GM21619 (cell line): ENCODE data around the gene SMKR1.
"Not testable (repeated sequence)": the region's sequence is repeated elsewhere in the genome, so short reads cannot be mapped to it uniquely, and the experiment has no call there.

Experiments used
- ATAC-seq: cut with Tn5 transposase; IDR thresholded peaks from one replicate; pipeline ENCODE4 v1.9.1; 2021; ENCODE audit not compliant: unreplicated experiment

Gene SMKR1

DNA sequence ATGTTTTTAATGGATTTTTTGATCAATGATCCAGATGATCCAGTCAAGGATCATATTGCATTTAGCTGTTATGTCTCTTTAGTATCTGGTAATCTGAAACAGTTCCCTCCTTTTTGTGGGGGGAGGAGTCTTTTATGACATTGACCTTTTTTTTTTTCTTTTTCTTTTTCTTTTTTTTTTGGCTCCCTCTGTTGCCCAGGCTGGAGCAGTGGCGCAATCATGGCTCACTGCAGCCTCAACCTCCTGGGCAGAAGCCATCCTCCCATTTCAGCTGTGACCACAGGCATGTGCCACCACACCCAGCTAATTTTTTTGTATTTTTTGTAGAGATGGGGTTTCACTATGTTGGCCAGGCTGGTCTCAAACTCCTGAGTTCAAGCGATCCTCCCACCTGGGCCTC lies 22.1 kb downstream of the SMKR1 start:
- ATAC-seq: not testable (repeated sequence)

DNA sequence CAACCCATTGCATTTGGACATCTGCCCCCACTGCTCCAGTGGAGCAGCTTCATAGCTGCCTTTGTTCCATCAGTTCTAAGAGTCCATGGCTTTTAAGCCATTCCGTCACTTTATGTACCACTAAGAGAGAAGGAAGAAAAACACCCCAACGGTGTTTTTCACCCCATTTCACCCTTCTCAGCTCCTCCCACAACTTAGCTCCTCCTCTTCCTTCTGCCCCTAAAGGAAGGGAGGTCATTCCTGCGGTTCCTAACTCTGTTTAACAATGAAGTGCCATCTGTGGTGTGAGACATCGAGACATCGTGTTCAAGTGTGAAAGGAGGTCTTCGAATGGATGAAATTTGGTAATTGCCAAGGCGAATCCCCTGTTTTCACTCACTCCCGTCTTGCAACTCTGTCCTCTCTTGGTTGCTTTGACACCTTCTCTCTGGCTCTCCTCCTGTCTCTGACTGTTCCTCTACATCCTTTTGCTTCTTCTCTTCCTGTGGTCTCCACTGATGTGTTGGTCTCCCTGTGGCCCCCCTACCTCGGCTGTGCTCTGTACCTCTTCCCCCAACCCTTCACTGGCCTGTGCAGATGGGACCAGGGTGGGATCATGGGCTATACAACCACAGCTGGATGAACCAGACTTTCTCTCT lies 23.0 kb downstream of the SMKR1 start:
- no peak for ATAC-seq

DNA sequence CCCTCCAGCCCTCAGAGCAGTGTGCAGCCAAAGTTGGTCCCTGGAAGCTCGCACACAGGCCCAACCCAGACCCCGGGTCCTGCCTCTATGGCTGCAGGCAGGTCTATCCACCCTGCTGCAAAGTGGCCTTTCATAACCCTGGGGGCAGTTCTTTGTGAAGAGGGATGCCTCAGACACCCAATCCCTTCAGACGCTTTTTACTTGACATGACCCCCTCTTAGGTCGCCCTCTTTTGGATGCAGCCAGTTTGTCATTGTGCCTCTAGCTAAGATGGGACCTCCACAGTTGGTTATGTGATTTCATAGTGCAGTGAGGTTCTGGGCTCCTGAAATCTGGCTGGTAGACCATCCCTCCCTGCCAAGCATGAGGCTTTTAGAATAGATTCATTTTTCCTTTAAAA lies 27.3 kb downstream of the SMKR1 start:
- no peak for ATAC-seq

DNA sequence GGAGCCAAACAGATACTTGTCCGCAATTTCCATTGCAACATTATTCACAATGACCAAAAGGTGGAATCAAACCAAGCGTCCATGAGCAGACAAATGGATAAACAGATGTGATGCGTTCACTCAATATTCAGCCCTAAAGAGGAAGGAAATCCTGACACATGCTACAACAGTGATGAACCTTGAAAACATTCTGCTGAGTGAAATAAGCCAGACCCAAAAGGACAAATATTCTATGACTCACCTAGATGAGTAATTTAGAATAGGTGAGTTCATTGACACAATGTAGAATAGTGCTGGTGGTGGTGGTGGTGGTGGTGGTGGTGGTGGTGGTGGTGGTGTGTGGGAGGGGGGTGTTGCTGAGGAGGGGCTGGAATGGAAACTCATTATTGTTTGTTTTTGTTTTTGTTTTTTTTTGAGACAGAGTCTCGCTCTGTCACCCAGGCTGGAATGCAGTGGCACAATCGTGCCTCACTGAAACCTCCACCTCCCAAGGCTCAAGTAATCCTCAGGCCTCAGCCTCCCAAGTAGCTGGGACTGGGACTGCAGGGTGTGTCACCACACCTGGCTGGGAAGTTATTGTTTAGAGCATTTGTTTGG lies 28.6 kb downstream of the SMKR1 start:
- ATAC-seq: no peak

DNA sequence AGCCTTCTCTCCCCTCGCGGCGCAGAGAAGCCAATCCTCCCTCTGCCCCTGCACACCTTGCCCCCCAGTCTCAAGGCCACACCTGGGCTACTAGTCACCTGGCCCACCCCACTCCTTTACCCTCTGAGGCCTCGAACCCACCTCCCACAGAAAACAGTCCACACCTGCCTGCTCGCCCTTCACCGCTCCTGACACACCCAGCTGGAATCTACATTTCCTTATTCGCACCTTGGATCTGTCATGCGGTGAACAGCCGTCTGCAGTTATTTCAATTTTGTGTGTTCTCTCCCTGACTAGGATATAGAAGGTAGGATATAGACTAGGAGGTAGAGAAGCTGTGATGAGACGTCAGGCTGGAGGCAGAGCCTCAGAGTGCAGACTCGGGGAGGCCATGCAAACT lies 29.4 kb downstream of the SMKR1 start:
- no peak for ATAC-seq

DNA sequence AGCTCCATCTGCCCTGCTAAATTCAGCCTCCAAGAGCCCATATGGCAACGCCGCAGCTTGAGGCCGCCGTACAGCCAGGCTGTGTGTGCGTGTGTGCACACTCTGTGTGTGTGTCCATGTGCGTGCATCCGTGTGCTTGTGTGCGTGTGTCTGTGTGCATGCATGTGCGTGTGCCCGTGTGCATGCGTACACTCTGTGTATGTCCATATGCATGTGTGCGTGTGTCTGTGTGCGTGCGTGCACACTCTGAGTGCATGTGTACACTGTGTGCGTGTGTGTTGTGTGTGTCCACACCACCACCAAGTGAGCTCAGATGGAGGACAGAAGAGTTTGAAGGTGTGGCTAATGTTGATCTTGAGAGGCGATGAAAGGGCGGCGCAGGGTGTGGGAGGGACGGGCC lies 30.0 kb downstream of the SMKR1 start:
- ATAC-seq: no peak

DNA sequence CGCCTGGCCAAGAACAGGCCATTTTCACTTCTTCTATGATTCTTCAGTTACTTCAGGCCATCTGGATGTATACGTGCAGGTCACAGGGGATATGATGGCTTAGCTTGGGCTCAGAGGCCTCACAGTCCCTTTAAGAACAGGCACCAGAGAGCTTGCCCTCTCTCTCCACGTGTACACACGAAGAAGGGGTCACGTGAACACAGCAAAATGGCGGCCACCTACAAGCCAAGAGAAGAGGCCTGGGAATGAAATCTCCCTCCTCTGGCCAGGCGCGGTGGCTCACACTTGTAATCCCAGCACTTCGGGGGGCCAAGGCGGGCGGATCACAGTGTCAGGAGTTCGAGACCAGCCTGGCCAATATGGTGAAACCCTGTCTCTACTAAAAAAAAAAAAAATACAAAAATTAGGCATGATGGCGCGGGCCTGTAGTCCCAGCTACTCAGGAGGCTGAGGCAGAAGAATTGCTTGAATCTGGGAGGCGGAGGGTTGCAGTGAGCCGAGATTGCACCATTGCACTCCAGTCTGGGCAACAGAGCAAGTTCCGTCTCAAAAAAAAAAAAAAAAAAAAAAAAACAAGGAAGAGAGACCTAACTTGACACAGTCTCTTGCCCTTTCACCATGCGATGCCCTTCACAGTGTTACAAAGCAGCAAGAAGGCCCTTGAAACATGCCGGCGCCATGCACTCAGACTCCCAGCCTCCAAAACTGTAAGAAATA lies 32.4 kb downstream of the SMKR1 start:
- not testable (repeated sequence) for ATAC-seq

DNA sequence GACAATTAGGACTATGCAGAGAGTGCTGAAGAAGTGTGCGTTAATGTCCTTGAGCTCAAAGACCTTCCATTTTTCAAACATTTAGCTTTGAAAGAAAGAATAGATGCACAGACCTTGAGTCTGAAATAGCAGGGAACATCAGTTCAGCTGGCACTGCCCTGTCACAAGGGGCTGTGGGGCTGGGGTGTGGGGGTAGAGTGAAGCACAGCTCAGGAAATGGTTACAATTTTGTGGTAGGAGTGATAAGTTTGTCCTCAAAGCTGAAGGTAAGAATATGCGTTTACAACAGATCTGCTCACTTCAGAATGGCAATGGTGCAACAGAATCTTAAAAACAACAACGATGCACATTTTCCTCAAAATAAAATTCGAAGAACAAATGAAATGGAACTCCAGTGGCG lies 33.6 kb downstream of the SMKR1 start:
- ATAC-seq: no peak

DNA sequence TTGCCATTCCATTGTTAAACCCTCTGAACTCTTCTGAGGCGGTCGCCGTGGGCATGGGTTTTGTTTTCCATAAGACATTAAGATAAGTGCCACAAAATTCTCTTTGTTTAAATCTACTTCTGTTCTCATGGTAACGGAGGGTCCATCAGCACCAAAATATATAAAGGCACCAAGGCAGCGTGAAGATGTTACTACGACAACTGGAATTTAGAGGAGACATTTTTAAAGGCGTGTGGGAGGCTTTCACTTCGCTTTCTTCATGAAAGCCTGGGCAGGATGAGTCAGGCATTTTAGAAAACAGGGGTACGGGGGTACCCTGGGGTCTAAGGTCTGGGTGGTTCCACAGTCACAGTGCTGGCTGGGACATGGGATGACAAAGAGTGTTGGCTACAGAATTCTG lies 34.0 kb downstream of the SMKR1 start:
- ATAC-seq: no peak

DNA sequence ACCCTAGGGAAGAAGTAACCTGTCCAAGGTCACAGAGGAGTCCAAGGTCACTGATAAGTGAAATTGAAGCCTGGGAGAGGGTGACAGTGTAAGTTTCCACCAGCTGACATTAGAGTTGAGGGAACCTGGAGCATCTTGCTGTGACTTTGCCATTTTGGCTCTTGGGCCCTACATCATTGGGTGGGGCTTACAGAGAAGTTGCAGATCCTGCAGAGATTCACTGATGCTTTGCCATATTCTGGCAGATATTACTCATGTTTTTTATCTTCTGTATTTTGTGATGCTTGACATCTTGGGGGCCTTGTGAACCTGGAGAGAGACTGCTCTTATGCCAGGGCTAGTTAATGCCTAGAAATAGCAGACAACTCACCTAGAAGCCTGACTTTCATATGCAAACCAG lies 36.5 kb downstream of the SMKR1 start:
- ATAC-seq: no peak

DNA sequence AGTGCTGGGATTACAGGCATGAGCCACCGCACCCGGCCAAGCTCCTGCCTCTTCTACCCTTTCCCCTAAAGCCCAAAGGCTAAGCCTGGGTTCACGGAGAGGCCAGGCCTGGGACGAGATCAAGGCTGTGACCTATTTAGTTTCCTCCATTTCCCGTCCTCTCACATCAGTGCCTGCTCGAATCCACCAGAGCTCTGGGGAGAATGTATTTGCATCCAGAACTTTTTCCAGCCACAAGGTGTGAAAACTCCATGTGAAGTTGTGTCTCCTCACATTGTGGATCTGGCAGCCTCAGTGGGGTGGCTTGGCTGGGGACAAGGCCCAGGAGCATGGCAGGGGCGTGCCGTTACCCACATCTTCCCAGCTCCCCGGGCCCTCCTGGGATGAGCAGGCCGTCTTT lies 38.0 kb downstream of the SMKR1 start:
- no peak for ATAC-seq

DNA sequence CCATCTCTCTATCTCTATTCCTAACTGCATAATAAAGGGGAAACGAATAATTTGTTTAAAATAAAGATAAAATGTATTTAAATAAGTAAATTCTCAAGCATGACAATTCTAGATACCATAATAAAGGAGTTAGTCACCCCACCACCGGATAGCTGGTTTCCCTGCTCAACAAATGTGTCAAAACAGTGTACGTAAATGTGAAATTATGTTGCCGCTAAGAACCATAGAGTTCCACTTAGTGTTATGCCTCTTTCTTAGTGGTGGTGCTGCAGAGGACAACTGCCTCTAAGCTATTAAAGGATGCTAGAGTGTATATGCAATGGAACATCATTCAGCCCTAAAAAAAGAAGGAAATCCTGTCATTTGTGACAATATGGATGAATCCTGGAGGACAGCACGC lies 42.4 kb downstream of the SMKR1 start:
- ATAC-seq: no peak

DNA sequence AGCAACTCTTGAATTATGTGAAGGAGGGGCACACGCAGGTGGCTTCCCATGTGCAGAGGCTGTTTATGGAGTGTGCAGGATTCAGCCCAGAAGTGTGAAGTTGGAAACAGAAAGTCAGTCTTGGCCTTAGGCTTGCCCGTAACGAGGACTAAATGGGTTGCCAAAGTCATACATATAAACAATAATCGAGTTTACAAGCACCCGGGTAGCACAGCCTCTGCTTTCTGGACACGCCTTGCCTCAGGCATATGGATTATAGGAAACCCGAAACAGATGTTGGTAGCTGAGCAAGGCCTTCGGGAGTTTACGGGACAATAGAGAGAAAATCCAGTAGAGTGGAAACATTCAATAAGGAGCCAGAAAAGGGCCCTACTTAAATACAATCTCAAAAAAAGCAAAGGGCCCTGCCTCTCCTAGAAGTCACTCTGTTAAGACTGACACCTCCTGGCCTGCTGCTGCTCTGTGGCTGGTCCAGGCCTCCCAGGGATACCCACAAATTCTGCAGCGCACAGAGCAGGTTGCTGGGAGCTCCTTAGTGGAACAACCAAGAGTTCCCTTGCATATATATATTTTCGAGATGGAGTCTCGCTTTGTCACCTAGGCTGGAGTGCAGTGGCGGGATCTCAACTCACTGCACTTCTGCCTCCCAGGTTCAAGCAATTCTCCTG lies 48.5 kb downstream of the SMKR1 start:
- ATAC-seq: no peak

DNA sequence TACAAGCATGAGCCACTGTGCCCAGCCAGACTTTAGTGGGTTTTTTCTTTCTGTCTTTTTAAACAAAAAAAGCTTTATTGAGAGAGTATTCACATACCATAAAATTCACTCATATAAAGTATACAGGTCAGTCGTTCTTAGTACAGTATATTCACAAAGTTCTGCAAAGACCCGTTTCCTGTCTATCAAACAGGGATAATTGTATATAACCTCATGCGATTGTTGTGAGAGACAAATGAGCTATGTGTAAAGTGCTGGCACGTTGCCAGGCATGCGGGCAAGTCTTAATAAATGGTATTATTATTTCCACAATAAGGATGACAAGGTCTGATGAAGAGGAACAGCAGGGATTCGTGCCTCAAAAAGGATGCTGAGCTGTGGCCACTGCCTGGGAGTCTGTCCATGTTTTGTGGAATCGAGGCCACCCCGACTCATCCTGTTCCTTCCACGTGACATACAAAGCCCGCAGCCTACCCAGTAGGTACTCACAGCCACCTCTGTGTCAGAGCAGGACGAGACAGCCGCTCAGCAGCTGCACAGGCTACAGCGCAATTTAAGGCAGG lies 51.6 kb downstream of the SMKR1 start:
- no peak for ATAC-seq

DNA sequence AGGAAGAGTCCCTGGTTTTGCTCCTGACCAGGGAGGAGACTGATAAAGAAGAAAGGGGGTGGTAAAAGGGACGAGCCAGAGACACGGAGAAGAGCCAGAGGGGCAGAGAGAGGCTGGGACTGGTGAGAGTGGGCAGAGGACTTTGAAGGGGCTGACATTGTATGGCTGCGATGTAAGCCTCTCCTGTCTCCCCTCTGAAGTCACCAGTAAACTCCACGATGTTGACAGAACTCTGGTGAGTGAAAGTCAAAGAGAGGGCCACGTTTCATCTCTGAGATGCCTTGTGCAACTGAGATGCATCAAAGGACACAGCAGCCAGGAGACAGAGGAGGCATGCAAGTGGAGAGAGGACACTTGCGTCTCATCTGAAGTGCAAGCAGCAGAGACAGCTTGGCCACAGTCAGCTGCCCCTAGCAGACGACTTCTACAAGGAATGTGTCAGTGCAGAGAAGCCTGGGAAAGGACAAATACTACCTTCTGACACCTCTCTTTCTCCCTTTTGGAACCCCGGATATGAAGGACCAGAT lies 54.3 kb downstream of the SMKR1 start:
- no peak for ATAC-seq

DNA sequence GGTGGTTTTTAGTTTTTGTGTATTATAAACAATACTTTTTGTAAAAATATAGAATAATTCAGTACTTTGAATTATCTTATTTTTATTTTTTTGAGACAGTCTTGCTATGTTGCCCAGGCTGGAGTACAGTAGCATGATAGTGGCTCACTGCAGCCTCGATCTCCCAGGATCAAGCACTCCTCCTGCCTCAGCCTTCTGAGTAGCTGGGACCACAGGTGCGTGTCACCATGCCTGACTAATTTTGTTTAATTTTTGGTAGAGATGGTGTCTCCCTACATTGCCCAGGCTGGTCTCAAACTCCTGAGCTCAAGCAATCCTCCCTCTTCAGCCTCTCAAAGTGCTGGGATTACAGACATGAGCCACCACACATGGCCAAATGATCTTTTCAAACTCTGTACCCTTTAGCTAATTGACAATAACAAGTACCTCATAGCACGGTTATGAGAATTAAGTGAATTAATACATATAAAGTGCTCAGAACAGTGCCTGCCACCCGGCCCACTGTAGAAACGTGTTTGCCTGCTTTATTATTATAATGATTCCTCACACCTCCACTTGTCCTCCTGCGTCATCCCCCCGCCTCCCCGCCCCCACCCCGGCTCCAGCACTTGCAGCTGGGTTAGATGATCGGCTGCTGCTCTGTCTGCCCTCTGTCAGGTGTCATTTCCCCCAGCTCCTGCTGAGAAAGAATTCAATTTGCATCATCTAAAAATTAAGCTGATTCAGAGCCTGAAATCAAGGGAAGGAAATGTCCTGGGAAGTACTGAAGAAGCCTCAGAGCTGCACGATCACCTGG lies 55.6 kb downstream of the SMKR1 start:
- no peak for ATAC-seq

DNA sequence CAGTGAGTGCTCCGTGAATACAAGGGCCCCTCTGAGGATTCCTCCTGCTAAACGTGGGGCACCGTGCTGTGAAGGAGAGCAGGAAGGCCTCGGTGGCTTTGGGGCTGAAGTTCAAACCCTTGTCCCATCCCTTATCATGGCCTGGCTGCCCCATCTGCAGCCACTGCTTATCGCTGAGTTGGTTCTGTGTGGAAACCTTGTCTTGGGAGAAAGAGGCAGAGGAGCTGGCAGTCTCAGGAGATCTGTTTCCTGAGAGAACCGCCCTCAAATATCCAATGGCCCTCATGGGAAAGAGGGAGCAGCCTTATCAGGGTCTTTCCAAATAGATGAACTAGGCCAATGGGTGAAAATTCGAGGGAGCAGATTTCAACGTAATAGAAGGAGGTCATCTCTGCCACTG lies 57.2 kb downstream of the SMKR1 start:
- no peak for ATAC-seq

DNA sequence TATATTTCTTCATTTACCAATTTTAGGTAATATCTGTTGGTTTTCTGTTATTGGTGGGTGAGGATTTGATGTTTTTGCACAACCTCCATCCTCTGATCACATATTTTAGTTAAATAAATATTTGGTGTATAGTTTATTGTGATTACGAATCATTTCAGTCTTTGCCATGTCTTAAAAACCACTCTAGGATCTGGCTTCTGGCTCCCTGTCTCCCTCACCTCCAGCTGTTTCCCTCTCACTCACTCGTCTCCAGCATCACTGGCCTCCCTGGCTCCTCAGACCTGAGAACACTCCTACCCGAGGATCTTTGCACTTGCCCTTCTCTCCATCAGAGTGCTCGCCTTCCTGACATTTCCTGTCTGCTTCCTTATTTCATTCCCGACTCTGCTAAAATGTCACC lies 58.5 kb downstream of the SMKR1 start:
- no peak for ATAC-seq

DNA sequence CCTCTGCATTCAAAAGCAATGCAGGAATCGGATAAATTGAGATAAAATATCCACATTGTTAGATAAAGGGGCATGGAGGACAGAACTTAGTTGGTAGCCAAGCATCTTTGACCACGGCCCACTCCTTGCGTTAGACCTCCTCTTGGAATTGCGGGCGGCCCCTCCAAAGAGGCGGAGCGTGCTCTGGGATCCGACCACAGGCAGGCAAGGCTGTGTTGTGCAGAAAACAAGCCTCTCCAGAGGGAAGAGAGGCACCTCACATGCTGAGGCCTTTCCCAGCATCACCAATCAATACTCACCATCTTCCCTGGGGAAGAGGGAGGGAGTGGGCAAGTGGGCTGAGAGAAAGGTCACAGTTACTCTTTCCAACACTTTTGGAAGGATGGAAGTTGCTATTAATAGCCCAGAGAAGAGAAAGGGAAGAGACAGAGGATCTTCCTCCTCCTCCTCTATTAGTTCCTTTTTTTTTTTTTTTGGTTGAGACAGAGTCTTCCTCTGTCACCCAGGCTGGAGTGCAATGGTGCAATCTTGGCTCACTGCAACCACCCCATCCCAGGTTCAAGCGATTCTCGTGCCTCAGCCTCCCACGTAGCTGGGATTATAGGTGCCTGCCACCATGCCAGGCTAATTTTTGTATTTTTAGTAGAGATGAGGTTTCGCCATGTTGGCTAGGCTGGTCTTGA lies 59.5 kb downstream of the SMKR1 start:
- no peak for ATAC-seq
